ENCODE data around the gene SSBP3. TPM values are rescaled to one million over a fixed set of nuclear protein-coding genes. Genes with fewer than 3 reads are reported as not detected.

Gene SSBP3
- total and polyA plus RNA-seq, 8 donors = 33.0 to 129 (median 112) TPM

DNA sequence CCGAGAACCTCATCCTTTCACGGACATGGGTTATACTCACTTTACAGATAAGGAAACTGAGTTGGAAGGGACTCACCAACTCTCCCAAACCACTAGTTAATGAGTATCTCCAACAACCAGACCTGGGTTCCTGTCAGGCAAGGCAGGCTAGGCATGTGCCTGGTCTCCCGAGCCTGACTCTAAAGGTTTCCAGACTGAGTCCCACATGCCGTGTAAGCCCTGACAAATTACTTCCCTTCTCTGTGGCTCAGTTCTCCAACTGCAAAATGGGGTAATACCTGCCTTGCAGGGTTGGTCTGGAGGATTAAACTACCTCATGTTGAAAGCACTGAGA is 34.3 kb downstream of the SSBP3 start:
- intact Hi-C loops (cut with DNase I) = no loop called here

DNA sequence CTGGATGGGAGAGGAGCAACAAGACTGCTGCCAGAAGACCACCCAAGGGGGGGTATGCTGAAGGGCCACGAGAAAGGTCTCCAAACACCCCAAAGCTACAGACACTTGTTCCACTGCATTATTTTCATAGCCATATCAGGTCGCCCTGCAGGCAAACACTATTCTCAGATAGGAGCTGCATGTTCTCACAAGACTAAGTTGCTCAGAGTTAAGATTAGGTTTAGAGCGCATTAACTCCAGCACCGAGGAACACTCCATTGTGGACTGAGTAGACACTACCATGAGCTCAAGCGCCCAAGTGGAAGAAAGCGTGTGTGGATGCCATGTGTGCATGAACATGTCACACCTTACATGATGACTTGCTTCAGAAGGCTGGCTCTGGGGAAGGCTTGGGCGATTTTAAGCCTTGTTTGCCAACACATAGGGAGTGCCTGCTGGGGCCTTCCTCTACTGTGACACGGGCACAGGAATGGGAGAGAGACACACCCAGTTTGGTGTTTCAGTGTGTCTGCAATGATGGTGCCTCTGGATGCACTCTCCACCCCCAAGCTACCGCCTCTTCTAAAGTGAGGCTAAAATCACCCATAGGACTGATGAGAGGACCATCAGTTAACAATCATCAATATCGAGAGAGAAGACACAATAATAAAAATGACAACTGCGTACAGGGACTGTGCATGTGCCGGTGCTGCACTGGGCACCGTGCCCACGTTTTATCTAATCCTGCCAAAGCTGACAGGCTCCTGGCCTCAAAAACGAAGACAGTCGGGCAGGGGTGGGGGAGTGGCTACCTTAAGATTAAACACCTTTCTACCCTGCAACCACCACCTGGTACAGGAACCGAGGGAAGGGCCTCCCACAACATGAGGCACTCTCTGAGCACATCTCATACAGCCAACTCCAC is 34.9 kb downstream of the SSBP3 start:
- H3K36me3 ChIP-seq = no peaks in the 10 kb centered on the region
- no peak for DNase-seq
- no peaks in the 10 kb centered on the region for H3K9me3 ChIP-seq
- TF ChIP-seq, protein P1, sequence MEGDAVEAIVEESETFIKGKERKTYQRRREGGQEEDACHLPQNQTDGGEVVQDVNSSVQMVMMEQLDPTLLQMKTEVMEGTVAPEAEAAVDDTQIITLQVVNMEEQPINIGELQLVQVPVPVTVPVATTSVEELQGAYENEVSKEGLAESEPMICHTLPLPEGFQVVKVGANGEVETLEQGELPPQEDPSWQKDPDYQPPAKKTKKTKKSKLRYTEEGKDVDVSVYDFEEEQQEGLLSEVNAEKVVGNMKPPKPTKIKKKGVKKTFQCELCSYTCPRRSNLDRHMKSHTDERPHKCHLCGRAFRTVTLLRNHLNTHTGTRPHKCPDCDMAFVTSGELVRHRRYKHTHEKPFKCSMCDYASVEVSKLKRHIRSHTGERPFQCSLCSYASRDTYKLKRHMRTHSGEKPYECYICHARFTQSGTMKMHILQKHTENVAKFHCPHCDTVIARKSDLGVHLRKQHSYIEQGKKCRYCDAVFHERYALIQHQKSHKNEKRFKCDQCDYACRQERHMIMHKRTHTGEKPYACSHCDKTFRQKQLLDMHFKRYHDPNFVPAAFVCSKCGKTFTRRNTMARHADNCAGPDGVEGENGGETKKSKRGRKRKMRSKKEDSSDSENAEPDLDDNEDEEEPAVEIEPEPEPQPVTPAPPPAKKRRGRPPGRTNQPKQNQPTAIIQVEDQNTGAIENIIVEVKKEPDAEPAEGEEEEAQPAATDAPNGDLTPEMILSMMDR (IDR thresholded peaks at IDR 0.05) = no peak
- intact Hi-C loops (cut with DNase I) = no loop called here
- no peak overlapping the region for H3K4me3 ChIP-seq
- peaks cover 0 to 21% of the 10 kb centered on the region in 2 donors for H3K4me1 ChIP-seq
- ATAC-seq = no peak
- H3K27me3 ChIP-seq = no peaks in the 10 kb centered on the region
- no peak overlapping the region for H3K27ac ChIP-seq

More for the DNA sequence above, 34.3 kb downstream of the SSBP3 start:
- H3K4me1 ChIP-seq = peaks cover 0 to 23% of the 10 kb centered on the region in 2 donors
- no peak for DNase-seq
- no peak for ATAC-seq
- H3K9me3 ChIP-seq = no peaks in the 10 kb centered on the region
- no peaks in the 10 kb centered on the region for H3K36me3 ChIP-seq
- no peak overlapping the region for H3K4me3 ChIP-seq
- no peak overlapping the region for H3K27ac ChIP-seq
- TF ChIP-seq, protein P1 (IDR thresholded peaks at IDR 0.05) = no peak
- H3K27me3 ChIP-seq = no peaks in the 10 kb centered on the region

DNA sequence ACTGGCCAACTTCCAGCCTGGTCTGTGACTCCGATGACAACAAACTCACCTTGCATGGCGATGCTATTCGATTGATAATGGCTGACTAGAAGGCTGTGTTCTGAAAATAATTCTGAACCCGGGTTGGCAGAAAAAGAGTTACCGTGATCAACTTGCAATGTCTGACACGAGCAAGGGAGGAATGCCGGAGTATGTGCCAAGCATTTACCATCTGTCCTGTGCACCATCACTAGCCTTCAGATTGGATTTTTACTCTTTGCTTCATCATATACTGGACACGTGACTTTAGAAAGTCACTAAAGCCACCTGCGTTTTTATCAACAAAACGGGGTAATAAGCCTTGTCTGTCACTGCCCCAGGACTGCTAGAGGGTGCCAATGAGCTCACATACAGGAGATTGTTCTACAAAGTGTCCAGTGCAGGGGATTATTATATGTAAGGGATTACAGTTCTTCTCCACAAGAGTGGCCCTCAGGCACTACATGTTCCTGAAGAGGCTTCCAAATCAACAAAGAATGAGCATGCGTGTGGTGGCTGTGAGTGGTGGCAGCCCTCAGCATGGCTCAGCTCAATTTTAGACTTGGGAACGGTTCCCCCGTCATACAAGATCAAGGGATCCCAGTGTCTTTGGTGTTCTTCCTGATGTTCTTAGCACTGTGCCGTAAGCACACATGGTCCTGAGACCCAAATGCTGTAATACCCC is 35.8 kb downstream of the SSBP3 start:
- TF ChIP-seq, protein P1 (IDR thresholded peaks at IDR 0.05) = no peak
- H3K4me3 ChIP-seq = no peak overlapping the region
- no peak overlapping the region for H3K27ac ChIP-seq
- H3K36me3 ChIP-seq = no peaks in the 10 kb centered on the region
- H3K27me3 ChIP-seq = no peaks in the 10 kb centered on the region
- ATAC-seq (peak; percentile 35), DNase-seq (no peak)
- H3K4me1 ChIP-seq = peaks cover 0 to 21% of the 10 kb centered on the region in 2 donors
- H3K9me3 ChIP-seq = no peaks in the 10 kb centered on the region
- intact Hi-C loops (cut with DNase I) = no loop called here

DNA sequence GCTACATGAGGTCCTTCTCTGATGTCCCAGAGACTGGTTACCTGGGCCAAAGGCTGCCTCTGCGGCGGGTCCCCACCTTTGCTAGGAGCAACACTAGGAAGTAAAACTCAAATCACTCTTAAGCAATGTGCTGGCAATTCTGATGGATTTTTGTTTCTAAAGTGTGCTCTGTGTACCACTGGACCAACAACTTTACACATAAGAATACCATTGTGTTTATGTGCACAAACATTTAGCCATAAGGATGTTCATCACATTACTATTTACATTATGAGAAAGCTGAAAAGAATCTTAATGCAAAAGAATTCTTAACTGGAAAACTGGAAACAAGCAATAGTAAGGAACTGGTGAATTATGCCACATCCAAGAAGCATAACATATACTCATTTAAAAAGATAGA is 38.6 kb downstream of the SSBP3 start:
- Histone ChIP-seq H3K4me3 (no peak overlapping the region), H3K9me3 (no peaks in the 10 kb centered on the region), H3K4me1 (peaks cover 0 to 12% of the 10 kb centered on the region in 2 donors), H3K27ac (no peak overlapping the region), H3K27me3 (no peaks in the 10 kb centered on the region), H3K36me3 (no peaks in the 10 kb centered on the region)
- TF ChIP-seq, protein P1 (IDR thresholded peaks at IDR 0.05) = no peak
- intact Hi-C loops (cut with DNase I) = no loop called here
- DNase-seq (no peak), ATAC-seq (no peak)

DNA sequence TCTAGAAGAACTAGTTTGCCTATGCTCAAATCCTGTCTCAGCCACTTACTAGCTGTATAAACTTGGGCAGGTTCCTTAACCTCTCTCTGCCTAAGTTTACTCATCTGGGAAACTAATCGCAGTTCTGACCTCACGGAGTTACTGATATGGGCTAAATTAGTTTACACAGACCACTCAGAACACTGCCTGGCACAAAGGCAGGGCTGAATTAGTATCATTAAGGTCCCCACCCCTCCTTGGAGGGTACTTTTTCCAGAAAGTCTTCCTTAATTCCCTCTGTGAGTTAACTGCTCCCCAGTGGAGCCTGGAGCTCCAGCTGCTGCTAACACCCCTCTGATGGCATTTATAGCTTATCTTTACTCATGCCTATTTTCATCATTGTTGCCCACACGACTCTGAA is 40.3 kb downstream of the SSBP3 start:
- intact Hi-C loops (cut with DNase I) = no loop called here
- Histone ChIP-seq H3K36me3 (no peaks in the 10 kb centered on the region), H3K27ac (no peak overlapping the region), H3K27me3 (no peaks in the 10 kb centered on the region), H3K9me3 (no peaks in the 10 kb centered on the region), H3K4me1 (no peaks in the 10 kb centered on the region), H3K4me3 (no peak overlapping the region)
- TF ChIP-seq, protein P1 (IDR thresholded peaks at IDR 0.05) = no peak
- ATAC-seq = peak; percentile 21
- DNase-seq = no peak
